Measurements from ENCODE around the gene GPR146.
"Not testable (repeated sequence)": the region's sequence is repeated elsewhere in the genome, so short reads cannot be mapped to it uniquely, and the experiment has no call there.

Gene GPR146

GRCh38 chr7:1024876-1025742, 19.2 kb upstream of the GPR146 start:
- in situ Hi-C loops (cut with HindIII; ENCODE audit: low sequenced_read_pairs) = no loop called here

GRCh38 chr7:1025743-1026581, 18.4 kb upstream of the GPR146 start:
- in situ Hi-C loops (cut with HindIII; ENCODE audit: low sequenced_read_pairs) = no loop called here

DNA sequence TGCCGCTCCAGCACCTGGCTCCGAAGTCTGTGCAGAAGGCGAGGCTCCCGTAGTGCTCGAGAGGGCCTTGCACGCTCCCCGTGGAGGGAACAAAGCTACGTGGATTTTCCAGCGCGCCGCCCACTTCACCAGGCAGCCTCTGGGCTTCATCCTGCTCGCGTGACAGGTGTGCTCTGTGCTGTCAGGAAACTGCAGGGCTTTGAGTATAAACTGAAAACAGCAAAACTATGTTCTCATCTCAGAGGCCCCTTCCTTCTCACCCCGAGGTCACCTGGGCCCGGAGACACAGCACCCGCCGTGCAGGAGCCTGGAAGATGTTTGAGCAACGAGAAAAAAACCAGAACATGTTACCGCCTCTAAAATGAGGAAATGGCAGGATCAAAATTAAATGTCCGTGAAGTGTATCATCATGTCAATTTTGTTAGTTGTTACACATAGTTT, 17.6 kb upstream of the GPR146 start:
- in situ Hi-C loops (cut with HindIII; ENCODE audit: low sequenced_read_pairs) = no loop called here

GRCh38 chr7:1027242-1028043, 16.9 kb upstream of the GPR146 start:
- in situ Hi-C loops (cut with HindIII; ENCODE audit: low sequenced_read_pairs) = no loop called here

- in situ Hi-C loops (cut with HindIII; ENCODE audit: low sequenced_read_pairs) = no loop called here
These were observed 16.1 kb upstream of the GPR146 start for GRCh38 chr7:1028044-1028770.

DNA sequence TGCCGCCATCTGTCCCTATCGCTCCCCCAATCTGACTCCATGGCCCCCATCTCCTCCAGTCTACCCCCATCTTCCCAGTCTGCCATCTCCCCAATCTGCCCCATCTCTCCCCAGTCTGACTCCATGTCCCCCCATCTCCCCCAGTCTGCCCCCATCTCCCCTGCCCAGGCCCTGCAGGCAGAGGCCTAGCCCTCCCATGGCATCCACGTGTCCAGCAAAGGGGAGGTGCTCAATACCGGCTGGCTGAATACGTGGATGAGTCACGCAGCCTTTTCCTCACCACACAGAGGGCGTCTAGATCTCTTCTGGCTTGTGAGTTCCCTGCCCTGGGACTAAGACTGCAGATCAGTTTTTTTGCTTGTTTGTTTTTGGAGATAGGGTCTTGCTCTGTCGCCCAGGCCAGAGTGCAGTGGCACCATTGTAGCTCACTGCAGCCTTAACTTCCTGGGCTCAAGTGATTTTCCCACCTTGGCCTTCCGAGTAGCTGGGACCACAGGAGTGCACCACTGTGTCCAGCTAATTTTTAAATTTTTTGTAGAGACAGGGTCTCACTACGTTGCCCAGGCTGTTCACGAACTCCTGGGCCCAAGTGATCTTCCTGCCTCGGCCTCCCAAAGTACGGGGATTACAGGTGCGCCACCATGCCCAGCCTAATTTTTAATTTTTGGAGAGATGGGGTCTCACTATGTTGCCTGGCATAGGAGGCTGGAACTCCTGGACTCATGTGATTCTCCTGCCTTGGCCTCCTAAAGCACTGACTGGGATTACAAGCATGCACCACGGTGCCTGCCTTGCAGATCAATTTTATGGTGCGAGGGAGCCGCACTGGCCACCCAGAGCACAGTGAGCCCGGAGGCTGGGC, 15.3 kb upstream of the GPR146 start:
- in situ Hi-C loops (cut with HindIII; ENCODE audit: low sequenced_read_pairs) = no loop called here

GRCh38 chr7:1029637-1030443, 14.5 kb upstream of the GPR146 start:
- in situ Hi-C loops (cut with HindIII; ENCODE audit: low sequenced_read_pairs) = no loop called here

GRCh38 chr7:1030444-1031070, 13.8 kb upstream of the GPR146 start:
- in situ Hi-C loops (cut with HindIII; ENCODE audit: low sequenced_read_pairs) = no loop called here

DNA sequence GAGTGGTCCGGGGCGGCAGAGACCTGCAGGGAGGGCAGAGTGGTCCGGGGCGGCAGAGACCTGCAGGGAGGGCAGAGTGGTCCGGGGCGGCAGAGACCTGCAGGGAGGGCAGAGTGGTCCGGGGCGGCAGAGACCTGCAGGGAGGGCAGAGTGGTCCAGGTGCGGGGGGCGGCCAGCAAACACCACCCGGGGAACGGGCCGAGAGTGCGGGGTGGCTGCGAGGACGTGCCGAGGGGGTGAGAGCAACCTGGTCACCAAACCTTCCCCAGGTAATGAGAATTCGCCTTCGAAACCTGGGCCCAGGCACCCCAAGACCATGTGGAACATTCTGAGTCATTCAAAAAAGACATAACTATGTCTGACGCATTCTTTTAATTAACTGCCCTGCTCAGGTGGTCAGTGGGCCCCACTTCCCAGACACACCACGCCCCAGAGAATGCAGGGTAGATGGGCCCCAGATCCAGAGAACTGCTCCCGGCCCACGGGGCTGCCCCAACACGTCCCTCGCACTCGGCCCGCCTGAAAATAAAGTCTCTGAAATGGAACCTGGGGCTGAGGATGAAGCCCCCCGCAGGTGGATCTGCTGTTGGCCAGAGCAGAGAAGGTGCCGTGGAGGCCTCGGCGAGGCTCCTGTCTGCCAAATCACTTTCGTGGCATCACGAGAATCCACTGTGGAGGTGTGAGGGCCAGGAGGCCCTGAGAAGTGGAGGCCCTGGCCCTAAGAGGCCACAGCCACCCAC, 12.5 kb upstream of the GPR146 start:
- in situ Hi-C loops (cut with HindIII; ENCODE audit: low sequenced_read_pairs) = no loop called here

DNA sequence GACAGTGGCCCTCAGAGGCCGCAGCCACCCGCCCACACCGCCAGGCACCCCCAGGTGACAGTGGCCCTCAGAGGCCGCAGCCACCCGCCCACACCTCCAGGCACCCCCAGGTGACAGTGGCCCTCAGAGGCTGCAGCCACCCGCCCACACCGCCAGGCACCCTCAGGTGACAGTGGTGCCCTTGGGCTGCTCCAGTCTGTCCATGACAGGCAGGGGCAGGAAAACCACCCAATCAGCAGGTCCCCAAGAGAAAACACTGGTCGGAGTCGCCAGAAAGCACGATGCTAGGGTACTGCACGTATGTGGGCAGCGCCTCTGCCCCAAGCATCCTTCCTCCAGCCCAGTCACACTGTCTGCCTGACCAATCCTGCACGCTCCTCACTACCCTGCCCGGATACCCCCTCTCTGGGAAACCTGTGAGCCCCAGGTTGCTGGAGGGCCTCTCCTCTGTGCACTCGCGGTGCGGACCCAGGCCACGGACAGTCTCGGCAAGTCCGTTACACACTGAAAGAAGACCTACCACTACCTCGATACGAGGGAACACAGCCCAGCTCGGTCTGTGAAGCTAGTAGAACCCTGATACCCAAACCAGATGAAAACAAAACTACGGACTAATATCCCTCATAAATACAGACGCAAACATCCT, 11.7 kb upstream of the GPR146 start:
- in situ Hi-C loops (cut with HindIII; ENCODE audit: low sequenced_read_pairs) = no loop called here

GRCh38 chr7:1033546-1034145, 10.7 kb upstream of the GPR146 start:
- in situ Hi-C loops (cut with HindIII; ENCODE audit: low sequenced_read_pairs) = no loop called here

DNA sequence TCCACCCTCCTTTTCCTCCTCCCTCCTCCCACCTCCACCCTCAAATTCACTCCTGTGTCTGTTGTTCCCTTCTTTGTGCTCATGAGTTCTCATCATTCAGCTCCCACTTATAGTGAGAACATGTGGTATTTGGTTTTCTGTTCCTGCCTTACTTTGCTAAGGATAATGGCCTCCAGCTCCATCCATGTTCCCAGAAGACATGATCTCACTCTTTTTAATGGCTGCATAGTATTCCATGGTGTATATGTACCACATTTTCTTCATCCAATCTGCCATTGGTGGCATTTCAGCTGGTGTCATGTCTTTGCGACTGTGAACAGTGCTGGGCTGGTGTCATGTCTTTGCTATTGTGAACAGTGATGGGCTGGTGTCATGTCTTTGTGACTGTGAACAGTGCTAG, 9.6 kb upstream of the GPR146 start:
- in situ Hi-C loops (cut with HindIII; ENCODE audit: low sequenced_read_pairs) = not testable (repeated sequence)

DNA sequence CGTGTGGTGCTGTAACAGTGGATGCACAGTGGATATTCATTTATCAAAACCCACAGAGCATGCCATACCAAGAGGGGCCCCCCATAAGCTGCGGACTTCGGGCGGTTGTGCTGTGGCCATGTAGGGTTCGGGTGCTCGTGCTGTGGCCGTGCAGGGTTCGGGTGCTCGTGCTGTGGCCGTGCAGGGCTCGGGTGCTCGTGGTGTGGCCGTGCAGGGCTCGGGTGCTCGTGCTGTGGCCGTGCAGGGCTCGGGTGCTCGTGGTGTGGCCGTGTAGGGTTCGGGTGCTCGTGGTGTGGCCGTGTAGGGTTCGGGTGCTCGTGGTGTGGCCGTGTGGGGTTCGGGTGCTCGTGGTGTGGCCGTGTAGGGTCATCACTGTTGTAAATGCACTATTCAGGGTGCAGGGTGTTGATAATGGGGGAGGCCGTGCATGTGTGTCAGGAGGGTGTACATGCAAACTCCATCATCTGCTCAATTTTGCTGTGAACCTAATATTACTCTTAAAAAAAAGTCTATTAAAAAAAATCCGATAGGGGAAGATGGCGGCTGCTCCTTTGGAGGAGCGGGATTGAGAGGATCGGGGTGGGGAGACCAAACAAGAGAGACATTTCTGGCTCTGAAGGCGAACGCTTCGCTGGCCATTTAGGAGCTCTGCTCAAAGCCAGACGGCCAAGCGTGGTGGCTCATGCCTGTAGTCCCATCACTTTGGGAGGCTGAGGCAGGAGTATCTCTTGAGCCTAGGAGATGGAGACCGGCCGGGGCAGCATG, 8.0 kb upstream of the GPR146 start:
- in situ Hi-C loops (cut with HindIII; ENCODE audit: low sequenced_read_pairs) = not testable (repeated sequence)

GRCh38 chr7:1040233-1040632, 4.1 kb upstream of the GPR146 start:
- in situ Hi-C loops (cut with HindIII; ENCODE audit: low sequenced_read_pairs) = not testable (repeated sequence)

- in situ Hi-C loops (cut with HindIII; ENCODE audit: low sequenced_read_pairs) = no loop called here
These were observed 3.6 kb upstream of the GPR146 start for GRCh38 chr7:1040790-1041189.

All from endothelial cell of hepatic sinusoid (primary cell).